HEK293 (cell line): Measurements from ENCODE around the gene ELL.

Source experiments
- CTCF ChIA-PET: fragments of 350-600 bp; formaldehyde crosslinking; extraction: SDS; loops from one replicate; lab custom pipeline; 2021; ENCODE audit warnings: antibody characterized with exemption; lab: Yijun Ruan, JAX
- POLR2A ChIA-PET: fragments of 300-600 bp; formaldehyde crosslinking; extraction: SDS; loops from one replicate; lab custom pipeline; 2020; ENCODE audit warnings: antibody characterized with exemption, inconsistent platforms; lab: Yijun Ruan, JAX
- H3K27ac ChIP-seq: fragments of 200-500 bp; sonication (Bioruptor generic); 2 replicates; pipeline ENCODE4 v1.5.1; 2014; ENCODE audit warnings: low read depth, low read length, control low read depth, inconsistent platforms; ENCODE audit errors: extremely low read depth
- H3K36me3 ChIP-seq, 2 experiments: fragments of 200-500 bp in 1 of 2; sonication (Bioruptor generic) in 1 of 2; 1 replicate in 1 of 2; 2 replicates in 1 of 2; pipeline ENCODE4 v1.5.1; 2014 to 2017; ENCODE audit warnings: inconsistent platforms in 2 of 2, low read length in 2 of 2; ENCODE audit not compliant: control insufficient read depth in 2 of 2, insufficient read depth in 1 of 2
- H3K4me1 ChIP-seq: fragments of 200-500 bp; sonication (Bioruptor generic); 2 replicates; pipeline ENCODE4 v1.5.1; 2014; ENCODE audit warnings: mild to moderate bottlenecking, low read length, inconsistent platforms; ENCODE audit not compliant: control insufficient read depth, insufficient read depth
- H3K4me3 ChIP-seq: 2 replicates; pipeline ENCODE4 v1.5.1; 2011; ENCODE audit warnings: low read depth, mild to moderate bottlenecking, control low read depth, low read length, moderate library complexity
- H3K9me3 ChIP-seq: fragments of 200-500 bp; sonication (Bioruptor generic); 2 replicates; pipeline ENCODE4 v1.5.1; 2014; ENCODE audit warnings: low read depth, low read length, inconsistent platforms; ENCODE audit not compliant: control insufficient read depth, insufficient read depth
- ATF2 ChIP-seq: fragments of 450-650 bp; formaldehyde crosslinking; IDR thresholded peaks from 2 replicates; pipeline ENCODE4 v1.5.1; 2016; ENCODE audit warnings: missing biosample characterization, missing genetic modification characterization, low read depth
- BCL11A ChIP-seq: fragments of 450-650 bp; formaldehyde crosslinking; IDR thresholded peaks from 2 replicates; pipeline ENCODE4 v1.5.1; 2016; ENCODE audit warnings: low read depth, missing biosample characterization, missing genetic modification characterization
- GLI4 ChIP-seq: fragments of 450-650 bp; formaldehyde crosslinking; IDR thresholded peaks from 2 replicates; pipeline ENCODE4 v1.5.1; 2016; ENCODE audit warnings: missing biosample characterization, missing genetic modification characterization
- GLIS1 ChIP-seq: fragments of 450-650 bp; formaldehyde crosslinking; IDR thresholded peaks from 2 replicates; pipeline ENCODE4 v1.5.1; 2016; ENCODE audit warnings: missing biosample characterization, missing genetic modification characterization
- PATZ1 ChIP-seq: fragments of 450-650 bp; formaldehyde crosslinking; IDR thresholded peaks from 2 replicates; pipeline ENCODE4 v1.5.1; 2016; ENCODE audit warnings: missing biosample characterization, missing genetic modification characterization
- PRDM6 ChIP-seq: fragments of 450-650 bp; formaldehyde crosslinking; IDR thresholded peaks from 2 replicates; pipeline ENCODE4 v1.5.1; 2017; ENCODE audit warnings: missing biosample characterization, missing genetic modification characterization
- TCF7L2 ChIP-seq: IDR thresholded peaks from 2 replicates; pipeline ENCODE4 v1.6.1; 2011; ENCODE audit warnings: low read depth, mild to moderate bottlenecking, inconsistent platforms, low read length, moderate library complexity, borderline replicate concordance
- WT1 ChIP-seq: fragments of 450-650 bp; formaldehyde crosslinking; IDR thresholded peaks from 2 replicates; pipeline ENCODE4 v1.5.1; 2016; ENCODE audit warnings: missing biosample characterization, missing genetic modification characterization
- ZBTB48 ChIP-seq: fragments of 450-650 bp; formaldehyde crosslinking; IDR thresholded peaks from 2 replicates; pipeline ENCODE4 v1.5.1; 2016; ENCODE audit warnings: missing biosample characterization, missing genetic modification characterization
- ZFP37 ChIP-seq: fragments of 450-650 bp; formaldehyde crosslinking; IDR thresholded peaks from 2 replicates; pipeline ENCODE4 v1.5.1; 2016; ENCODE audit warnings: missing biosample characterization, missing genetic modification characterization
- ZIC2 ChIP-seq: fragments of 450-650 bp; formaldehyde crosslinking; IDR thresholded peaks from 2 replicates; pipeline ENCODE4 v1.5.1; 2016; ENCODE audit warnings: missing biosample characterization, missing genetic modification characterization
- ZNF133 ChIP-seq: fragments of 450-650 bp; formaldehyde crosslinking; IDR thresholded peaks from 2 replicates; pipeline ENCODE4 v1.5.1; 2016; ENCODE audit warnings: missing biosample characterization, missing genetic modification characterization
- ZNF280C ChIP-seq: fragments of 450-650 bp; formaldehyde crosslinking; IDR thresholded peaks from 2 replicates; pipeline ENCODE4 v1.5.1; 2016; ENCODE audit warnings: missing biosample characterization, missing genetic modification characterization
- ZNF341 ChIP-seq: fragments of 450-650 bp; formaldehyde crosslinking; IDR thresholded peaks from 2 replicates; pipeline ENCODE4; 2016; ENCODE audit warnings: low read depth, missing biosample characterization, missing genetic modification characterization
- ZNF423 ChIP-seq: fragments of 450-650 bp; formaldehyde crosslinking; IDR thresholded peaks from 2 replicates; pipeline ENCODE4 v1.5.1; 2016; ENCODE audit warnings: missing biosample characterization, missing genetic modification characterization
- ZNF433 ChIP-seq: fragments of 450-650 bp; formaldehyde crosslinking; IDR thresholded peaks from 2 replicates; pipeline ENCODE4 v1.5.1; 2016; ENCODE audit warnings: missing biosample characterization, missing genetic modification characterization, low read depth
- ZNF510 ChIP-seq: fragments of 450-650 bp; formaldehyde crosslinking; IDR thresholded peaks from 2 replicates; pipeline ENCODE4 v1.5.1; 2018; ENCODE audit warnings: mild to moderate bottlenecking, missing genetic modification characterization, missing biosample characterization; ENCODE audit not compliant: insufficient replicate concordance
- ZNF513 ChIP-seq: fragments of 450-650 bp; IDR thresholded peaks from 2 replicates; pipeline ENCODE4 v1.5.1; 2018; ENCODE audit warnings: missing biosample characterization, missing genetic modification characterization
- ZNF521 ChIP-seq: fragments of 450-650 bp; formaldehyde crosslinking; IDR thresholded peaks from 2 replicates; pipeline ENCODE4 v1.5.1; 2017; ENCODE audit warnings: missing biosample characterization, mild to moderate bottlenecking, missing genetic modification characterization
- ZNF76 ChIP-seq: fragments of 450-650 bp; formaldehyde crosslinking; IDR thresholded peaks from 2 replicates; pipeline ENCODE4; 2016; ENCODE audit warnings: low read depth, missing biosample characterization, missing genetic modification characterization, borderline replicate concordance
- ZNF768 ChIP-seq: fragments of 450-650 bp; formaldehyde crosslinking; IDR thresholded peaks from 2 replicates; pipeline ENCODE4 v1.5.1; 2018; ENCODE audit warnings: missing biosample characterization, mild to moderate bottlenecking, missing genetic modification characterization
- ZNF776 ChIP-seq: fragments of 450-650 bp; formaldehyde crosslinking; IDR thresholded peaks from 2 replicates; pipeline ENCODE4 v1.5.0; 2017; ENCODE audit warnings: missing biosample characterization, missing genetic modification characterization, borderline replicate concordance
- ZNF785 ChIP-seq: fragments of 450-650 bp; formaldehyde crosslinking; IDR thresholded peaks from 2 replicates; pipeline ENCODE4 v1.5.1; 2016; ENCODE audit warnings: missing biosample characterization, missing genetic modification characterization
- ZNF830 ChIP-seq: fragments of 450-650 bp; IDR thresholded peaks from 2 replicates; pipeline ENCODE4 v1.5.0; 2018; ENCODE audit warnings: missing biosample characterization, missing genetic modification characterization, low read depth, mild to moderate bottlenecking, moderate library complexity
- ZSCAN16 ChIP-seq: fragments of 450-650 bp; formaldehyde crosslinking; IDR thresholded peaks from 2 replicates; pipeline ENCODE4 v1.5.1; 2016; ENCODE audit warnings: missing biosample characterization, missing genetic modification characterization

Gene ELL

GRCh38 chr19:18499055-18499775, 22.7 kb downstream of the ELL start:
- Histone ChIP-seq H3K36me3 (no peaks in the 10 kb centered on the region), H3K4me3 (no peak overlapping the region), H3K9me3 (no peaks in the 10 kb centered on the region), H3K27ac (no peak overlapping the region), H3K4me1 (peaks cover 10% of the 10 kb centered on the region)
- CTCF ChIA-PET, result interaction anchor here (0.6 to 1.2 kb wide), 3 partner anchors 10 to 38 kb away, joined by 4 to 5 read pairs (median 4); no protein-coding TSS in a partner anchor
- POLR2A ChIA-PET, result no interaction called here
- TF ChIP-seq ZIC2 (tag by site-specific recombination), result peak; percentile 99
- TF ChIP-seq TCF7L2, result no peak
- peak; percentile 92; the same call in 1 of the 2 replicates for TF ChIP-seq ZNF768
- peak; percentile 23; the same call in 1 of the 2 replicates for TF ChIP-seq GLIS1 (tag by site-specific recombination)
- no peak for TF ChIP-seq GLI4 (tag by site-specific recombination)

- no peak overlapping the region for H3K27ac ChIP-seq
- CTCF ChIA-PET, result interaction anchor here (0.6 to 1.8 kb wide), 10 partner anchors 8 to 369 kb away, joined by 3 to 16 read pairs (median 5); partner anchors contain the start of gene REX1BD
- POLR2A ChIA-PET, result interaction anchor here (1.2 kb wide), 1 partner anchor 23 kb away, joined by 3 read pairs; no protein-coding TSS in a partner anchor
- H3K4me3 ChIP-seq, result no peak overlapping the region
- no peak for TF ChIP-seq BCL11A (tag by site-specific recombination)
- TF ChIP-seq ATF2 (tag by site-specific recombination), result no peak
- TF ChIP-seq ZNF776 (tag by site-specific recombination), result no peak
- TF ChIP-seq ZNF513 (tag by site-specific recombination), result no peak
- no peak for TF ChIP-seq ZBTB48
- no peak for TF ChIP-seq ZNF423 (tag by site-specific recombination)
- no peak for TF ChIP-seq ZNF521 (tag by site-specific recombination)
- no peak for TF ChIP-seq PRDM6 (tag by site-specific recombination)
- TF ChIP-seq ZNF76 (tag by site-specific recombination), result no peak
- TF ChIP-seq ZFP37, result no peak
- no peak for TF ChIP-seq ZNF433 (tag by site-specific recombination)
- no peak for TF ChIP-seq ZSCAN16 (tag by site-specific recombination)
- no peak for TF ChIP-seq ZNF341
- TF ChIP-seq ZNF510, result no peak
- no peak for TF ChIP-seq WT1
- no peak for TF ChIP-seq PATZ1 (tag by site-specific recombination)
- TF ChIP-seq ZNF280C (tag by site-specific recombination), result no peak
- no peak for TF ChIP-seq ZNF785 (tag by site-specific recombination)
- no peak for TF ChIP-seq ZNF830 (tag by site-specific recombination)
- no peak for TF ChIP-seq ZNF133 (tag by site-specific recombination)
- no peaks in the 10 kb centered on the region for H3K9me3 ChIP-seq
- peaks cover 10% of the 10 kb centered on the region for H3K4me1 ChIP-seq
- no peaks in the 10 kb centered on the region for H3K36me3 ChIP-seq
Measured at GRCh38 chr19:18496980-18497256, 25.0 kb downstream of the ELL start.
